HepG2 (cell line): ENCODE results near the gene TAGAP. TPM values are rescaled to one million over a fixed set of nuclear protein-coding genes. Genes with fewer than 3 reads are reported as not detected.

Source experiments
- ATAC-seq: fragments of 200-7000 bp; cut with Tn5 transposase; 3 replicates; pipeline ENCODE4 v1.9.1; 2020; ENCODE audit warnings: mild to moderate bottlenecking, moderate library complexity
- BruUV-seq: library from RNA; stranded (reverse); fragments of 400-500 nt; replicated peaks from 2 replicates; lab custom pipeline; 2021; lab: Mats Ljungman, UMichigan
- CTCF ChIA-PET: fragments of 300-600 bp; formaldehyde crosslinking; extraction: SDS; loops from one replicate; lab custom pipeline; 2021; ENCODE audit warnings: low total read pairs, inconsistent platforms, low intra/inter-chr PET ratio; lab: Yijun Ruan, JAX
- POLR2A ChIA-PET: fragments of 350-600 bp; sonication (Branson Sonifier 250); formaldehyde crosslinking; loops from one replicate; lab custom pipeline; 2020; ENCODE audit warnings: antibody characterized with exemption, inconsistent platforms; lab: Yijun Ruan, JAX
- DNase-seq: peaks from one replicate; pipeline ENCODE4 v3.0.0-alpha.2; 2015; ENCODE audit warnings: low spot score
- FAIRE-seq: peaks from 3 replicates; lab custom pipeline; 2011; peaks lifted over from hg19 to GRCh38; lab: Jason Lieb, UNC
- H2AFZ ChIP-seq: one replicate; pipeline ENCODE4 v1.6.1; 2011; ENCODE audit warnings: low read length, inconsistent platforms
- H3K27ac ChIP-seq: fragments of 300-600 bp; 3 replicates; pipeline ENCODE4 v1.8.0; 2011; ENCODE audit warnings: mixed run types, mild to moderate bottlenecking, mixed read lengths, low read length, inconsistent platforms; ENCODE audit not compliant: insufficient read depth; ENCODE audit errors: extremely low read length
- H3K27me3 ChIP-seq, 2 experiments: fragments of 200-600 bp in 1 of 2; 2 replicates in 1 of 2; 3 replicates in 1 of 2; pipeline versions ENCODE4 v1.6.0 to v1.8.0; 2011; ENCODE audit warnings: low read length in 2 of 2, mild to moderate bottlenecking in 2 of 2, moderate library complexity in 2 of 2, inconsistent platforms in 1 of 2; ENCODE audit not compliant: insufficient read depth in 2 of 2, control insufficient read depth in 1 of 2
- H3K36me3 ChIP-seq, 2 experiments: fragments of 200-600 bp in 1 of 2; replicated peaks in 1 of 2; 2 replicates in 1 of 2; 3 replicates in 1 of 2; pipeline versions ENCODE4 v1.5.1 to v1.8.0; 2011; ENCODE audit warnings: low read length in 2 of 2, inconsistent platforms in 1 of 2; ENCODE audit not compliant: insufficient read depth in 2 of 2, control insufficient read depth in 1 of 2
- H3K4me1 ChIP-seq: 2 replicates; pipeline ENCODE4 v1.5.1; 2012; ENCODE audit warnings: low read length, inconsistent platforms; ENCODE audit not compliant: insufficient read depth
- H3K4me2 ChIP-seq: 2 replicates; pipeline ENCODE4 v1.6.0; 2011; ENCODE audit warnings: low read depth, low read length, inconsistent platforms
- H3K4me3 ChIP-seq, 3 experiments: fragments of 200-600 bp in 1 of 3; sonication (generic), shearing (Covaris generic) in 1 of 3; replicated peaks in 1 of 3; 2 replicates each; pipeline ENCODE4 v1.5.1; 2011 to 2016; ENCODE audit warnings: low read length in 3 of 3, inconsistent platforms in 2 of 3, low read depth in 2 of 3, mild to moderate bottlenecking in 2 of 3, control low read depth in 1 of 3, mixed read lengths in 1 of 3; ENCODE audit not compliant: insufficient read depth in 1 of 3
- H3K79me2 ChIP-seq: one replicate; pipeline ENCODE4 v1.6.1; 2011; ENCODE audit warnings: low read length, inconsistent platforms; ENCODE audit not compliant: insufficient read depth
- H3K9ac ChIP-seq: 2 replicates; pipeline ENCODE4 v1.6.0; 2011; ENCODE audit warnings: mild to moderate bottlenecking, low read depth, low read length, inconsistent platforms; ENCODE audit not compliant: insufficient read depth
- H3K9me3 ChIP-seq: 2 replicates; pipeline ENCODE4 v1.5.1; 2012; ENCODE audit warnings: mild to moderate bottlenecking, low read length
- H4K20me1 ChIP-seq: 2 replicates; pipeline ENCODE4 v1.6.0; 2011; ENCODE audit warnings: inconsistent platforms, mild to moderate bottlenecking, low read length, moderate library complexity; ENCODE audit not compliant: insufficient read depth
- ARHGAP35 ChIP-seq: sonication (generic); formaldehyde crosslinking; IDR thresholded peaks from 2 replicates; pipeline ENCODE4 v1.9.0; 2022; ENCODE audit warnings: mild to moderate bottlenecking, inconsistent platforms, moderate library complexity, missing genetic modification reagents, borderline replicate concordance
- ATF7 ChIP-seq, 2 experiments: fragments of 450-650 bp in 1 of 2; sonication (generic) in 1 of 2; formaldehyde crosslinking in 1 of 2; IDR thresholded peaks; 2 replicates each; pipeline versions ENCODE4 v1.4.0 to v1.6.1; 2016 to 2020; ENCODE audit warnings: antibody characterized with exemption in 1 of 2, mild to moderate bottlenecking in 1 of 2, missing genetic modification reagents in 1 of 2
- KDM3A ChIP-seq: IDR thresholded peaks from 2 replicates; pipeline ENCODE4 v1.6.1; 2018; ENCODE audit warnings: low read depth, missing compliant biosample characterization
- MEF2D ChIP-seq: sonication (generic); formaldehyde crosslinking; IDR thresholded peaks from 2 replicates; pipeline ENCODE4 v1.5.1; 2020; ENCODE audit warnings: mild to moderate bottlenecking, missing genetic modification reagents
- ZFP82 ChIP-seq: sonication (generic); formaldehyde crosslinking; IDR thresholded peaks from 2 replicates; pipeline ENCODE4 v1.5.1; 2020; ENCODE audit warnings: mild to moderate bottlenecking, missing genetic modification reagents, borderline replicate concordance
- ZNF292 ChIP-seq: sonication (generic); formaldehyde crosslinking; IDR thresholded peaks from 2 replicates; pipeline ENCODE4 v1.8.1; 2022; ENCODE audit warnings: mild to moderate bottlenecking, low read depth, missing genetic modification reagents, borderline replicate concordance
- ZNF629 ChIP-seq: sonication (generic); formaldehyde crosslinking; conservative IDR thresholded peaks from 2 replicates; pipeline ENCODE4 v1.5.0; 2020; ENCODE audit warnings: missing genetic modification reagents
- WGBS: methylation state at CpG from one replicate; pipeline ENCODE4 v1.1.6; 2017; ENCODE audit warnings: low lambda C conversion rate; 5-methylcytosine and 5-hydroxymethylcytosine counted together
- in situ Hi-C: cut with HindIII; loops from 2 replicates; pipeline ENCODE4 v1.10.0; 2017; ENCODE audit warnings: low pct_unique_long_range_greater_than_20kb; ENCODE audit not compliant: extremely low pct_ligation_motif_present
- intact Hi-C: fragments of 100-400 bp; cut with micrococcal nuclease; formaldehyde crosslinking; loops from one replicate; pipeline ENCODE4 v1.10.0; 2022; ENCODE audit not compliant: unreplicated experiment
- polyA plus RNA-seq, 8 experiments: library from polyadenylated mRNA; depleted of rRNA in 3 of 8; stranded (reverse) in 7 of 8; unstranded in 1 of 8; fragments of >200 nt; fragmentation: Illumina TruSeq in 4 of 8; extraction: Trizol in 4 of 8; gene quantifications; 2 replicates each; pipeline versions ENCODE4 v1.2.1 to v1.2.3, GENCODE V29; 2011 to 2016; ENCODE audit warnings: low read depth in 4 of 8, missing spikeins in 1 of 8, mixed read lengths in 1 of 8; ENCODE audit not compliant: insufficient read depth in 1 of 8
- total RNA-seq, 5 experiments: library from RNA; depleted of rRNA; stranded (reverse); fragments of >200 nt; fragmentation: Illumina TruSeq; extraction: Trizol; gene quantifications; 2 replicates each; pipeline ENCODE4 v1.2.3, GENCODE V29; 2016; ENCODE audit warnings: low read depth in 1 of 5
- TF ChIP-seq, protein P1 (sequence below): IDR thresholded peaks from 2 replicates; pipeline ENCODE4 v1.6.1; 2016
- TF ChIP-seq, protein P2 (sequence below): fragments of 450-650 bp; IDR thresholded peaks from 2 replicates; pipeline ENCODE4 v1.6.1; 2017; ENCODE audit warnings: mild to moderate bottlenecking
- TF ChIP-seq, protein P3 (sequence below): sonication (generic); formaldehyde crosslinking; IDR thresholded peaks from 2 replicates; pipeline ENCODE4 v1.4.0; 2020; ENCODE audit warnings: missing genetic modification reagents
- TF ChIP-seq, protein P4 (sequence below): sonication (generic); formaldehyde crosslinking; conservative IDR thresholded peaks from 2 replicates; pipeline ENCODE4 v1.4.0; 2020; ENCODE audit warnings: missing genetic modification reagents

Gene TAGAP
- total and polyA plus RNA-seq, 2 of the 13 experiments (the other 11 are each of a cell fraction or from before 2014, with no cell fraction given) = not detected

DNA sequence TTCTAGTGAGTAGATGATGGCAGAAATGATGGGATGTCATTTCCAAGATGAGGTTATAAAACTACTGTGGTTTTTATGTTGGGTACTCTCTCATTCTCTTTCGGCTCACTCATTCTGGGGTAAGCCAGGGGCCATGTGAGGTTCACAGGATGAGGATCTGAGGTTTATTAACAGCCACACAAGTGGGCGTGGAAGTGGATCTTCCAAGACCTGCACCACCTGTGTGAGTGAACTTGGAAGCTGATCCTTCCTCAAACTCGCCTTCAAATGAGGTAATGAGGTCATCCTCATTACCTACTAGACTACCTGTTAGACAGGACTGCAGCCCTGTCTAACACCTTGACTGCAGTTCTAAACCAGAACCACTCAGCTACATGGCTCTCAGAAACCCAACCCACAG, 45.1 kb upstream of the TAGAP start:
- WGBS = 12% methylated on average over 3 of the region's 3 CpGs
- in situ Hi-C loops (no loop called here), intact Hi-C loops (no loop called here)
- CTCF ChIA-PET = no interaction called here
- no peak for DNase-seq
- H3K36me3 ChIP-seq = no peaks in the 10 kb centered on the region
- H2AFZ ChIP-seq = no peak overlapping the region
- no TSS peak for BruUV-seq
- FAIRE-seq = no peak
- no peak overlapping the region for H3K4me2 ChIP-seq
- H3K27me3 ChIP-seq = peaks cover 0 to 8% of the 10 kb centered on the region in 2 experiments; a peak in 3 of 5 replicates
- no peaks in the 10 kb centered on the region for H3K4me1 ChIP-seq
- ATAC-seq = no peak
- no peaks in the 10 kb centered on the region for H3K9me3 ChIP-seq
- H3K79me2 ChIP-seq = no peaks in the 10 kb centered on the region
- H3K9ac ChIP-seq = no peak overlapping the region
- H3K4me3 ChIP-seq = no peak overlapping the region
- TF ChIP-seq ATF7 (IDR thresholded peaks at IDR 0.05) (peak; percentile 59), ATF7 (CRISPR knock-in tag; IDR thresholded peaks at IDR 0.05) (no peak), ZNF629 (CRISPR knock-in tag) (no peak)
- TF ChIP-seq, all 625 proteins: peak for 1
- Histone ChIP-seq H4K20me1 (no peaks in the 10 kb centered on the region), H3K27ac (no peak overlapping the region)
- POLR2A ChIA-PET = no interaction called here

DNA sequence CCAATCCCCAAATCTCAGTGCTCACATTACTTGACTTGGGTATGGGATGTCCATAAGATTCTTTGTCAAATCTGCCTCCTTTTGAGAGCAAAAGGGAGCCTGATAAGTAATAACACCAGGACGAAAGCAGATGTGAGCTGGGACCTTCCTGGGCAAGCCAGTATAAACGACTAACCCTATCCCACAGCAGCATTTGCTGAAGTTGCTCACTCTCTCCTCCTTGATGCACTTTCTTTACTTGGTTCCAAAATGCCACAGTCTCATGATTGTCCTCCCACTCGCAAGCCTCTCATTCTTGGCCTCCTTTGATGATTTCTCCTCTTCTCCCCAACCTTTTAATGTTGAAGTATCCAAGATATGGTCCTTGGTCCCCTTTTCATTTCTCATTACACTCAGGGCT, 44.7 kb upstream of the TAGAP start:
- Histone ChIP-seq H2AFZ (no peak overlapping the region), H3K27me3 (peaks cover 0 to 8% of the 10 kb centered on the region in 2 experiments; a peak in 2 of 5 replicates), H3K27ac (no peak overlapping the region), H3K9ac (no peak overlapping the region), H3K79me2 (no peaks in the 10 kb centered on the region), H3K4me1 (no peaks in the 10 kb centered on the region), H3K36me3 (no peaks in the 10 kb centered on the region), H3K4me2 (no peak overlapping the region), H4K20me1 (no peaks in the 10 kb centered on the region), H3K4me3 (no peak overlapping the region), H3K9me3 (no peaks in the 10 kb centered on the region)
- BruUV-seq = no TSS peak
- ChIA-PET POLR2A (no interaction called here), CTCF (no interaction called here)
- FAIRE-seq = no peak
- WGBS = 2% methylated on average over 3 of the region's 3 CpGs
- intact Hi-C loops (no loop called here), in situ Hi-C loops (no loop called here)
- ATAC-seq = no peak
- DNase-seq = no peak
- TF ChIP-seq ZFP82 (CRISPR knock-in tag) (no peak), ARHGAP35 (CRISPR knock-in tag) (no peak), ZNF292 (CRISPR knock-in tag) (no peak), KDM3A (CRISPR knock-in tag) (no peak), MEF2D (CRISPR knock-in tag) (no peak)
- TF ChIP-seq, protein P1, sequence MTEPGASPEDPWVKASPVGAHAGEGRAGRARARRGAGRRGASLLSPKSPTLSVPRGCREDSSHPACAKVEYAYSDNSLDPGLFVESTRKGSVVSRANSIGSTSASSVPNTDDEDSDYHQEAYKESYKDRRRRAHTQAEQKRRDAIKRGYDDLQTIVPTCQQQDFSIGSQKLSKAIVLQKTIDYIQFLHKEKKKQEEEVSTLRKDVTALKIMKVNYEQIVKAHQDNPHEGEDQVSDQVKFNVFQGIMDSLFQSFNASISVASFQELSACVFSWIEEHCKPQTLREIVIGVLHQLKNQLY (CRISPR knock-in tag) = no peak
- TF ChIP-seq, protein P2, sequence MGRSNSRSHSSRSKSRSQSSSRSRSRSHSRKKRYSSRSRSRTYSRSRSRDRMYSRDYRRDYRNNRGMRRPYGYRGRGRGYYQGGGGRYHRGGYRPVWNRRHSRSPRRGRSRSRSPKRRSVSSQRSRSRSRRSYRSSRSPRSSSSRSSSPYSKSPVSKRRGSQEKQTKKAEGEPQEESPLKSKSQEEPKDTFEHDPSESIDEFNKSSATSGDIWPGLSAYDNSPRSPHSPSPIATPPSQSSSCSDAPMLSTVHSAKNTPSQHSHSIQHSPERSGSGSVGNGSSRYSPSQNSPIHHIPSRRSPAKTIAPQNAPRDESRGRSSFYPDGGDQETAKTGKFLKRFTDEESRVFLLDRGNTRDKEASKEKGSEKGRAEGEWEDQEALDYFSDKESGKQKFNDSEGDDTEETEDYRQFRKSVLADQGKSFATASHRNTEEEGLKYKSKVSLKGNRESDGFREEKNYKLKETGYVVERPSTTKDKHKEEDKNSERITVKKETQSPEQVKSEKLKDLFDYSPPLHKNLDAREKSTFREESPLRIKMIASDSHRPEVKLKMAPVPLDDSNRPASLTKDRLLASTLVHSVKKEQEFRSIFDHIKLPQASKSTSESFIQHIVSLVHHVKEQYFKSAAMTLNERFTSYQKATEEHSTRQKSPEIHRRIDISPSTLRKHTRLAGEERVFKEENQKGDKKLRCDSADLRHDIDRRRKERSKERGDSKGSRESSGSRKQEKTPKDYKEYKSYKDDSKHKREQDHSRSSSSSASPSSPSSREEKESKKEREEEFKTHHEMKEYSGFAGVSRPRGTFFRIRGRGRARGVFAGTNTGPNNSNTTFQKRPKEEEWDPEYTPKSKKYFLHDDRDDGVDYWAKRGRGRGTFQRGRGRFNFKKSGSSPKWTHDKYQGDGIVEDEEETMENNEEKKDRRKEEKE = no peak
- TF ChIP-seq, protein P3, sequence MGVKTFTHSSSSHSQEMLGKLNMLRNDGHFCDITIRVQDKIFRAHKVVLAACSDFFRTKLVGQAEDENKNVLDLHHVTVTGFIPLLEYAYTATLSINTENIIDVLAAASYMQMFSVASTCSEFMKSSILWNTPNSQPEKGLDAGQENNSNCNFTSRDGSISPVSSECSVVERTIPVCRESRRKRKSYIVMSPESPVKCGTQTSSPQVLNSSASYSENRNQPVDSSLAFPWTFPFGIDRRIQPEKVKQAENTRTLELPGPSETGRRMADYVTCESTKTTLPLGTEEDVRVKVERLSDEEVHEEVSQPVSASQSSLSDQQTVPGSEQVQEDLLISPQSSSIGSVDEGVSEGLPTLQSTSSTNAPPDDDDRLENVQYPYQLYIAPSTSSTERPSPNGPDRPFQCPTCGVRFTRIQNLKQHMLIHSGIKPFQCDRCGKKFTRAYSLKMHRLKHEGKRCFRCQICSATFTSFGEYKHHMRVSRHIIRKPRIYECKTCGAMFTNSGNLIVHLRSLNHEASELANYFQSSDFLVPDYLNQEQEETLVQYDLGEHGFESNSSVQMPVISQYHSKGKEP (CRISPR knock-in tag) = no peak
- TF ChIP-seq, protein P4, sequence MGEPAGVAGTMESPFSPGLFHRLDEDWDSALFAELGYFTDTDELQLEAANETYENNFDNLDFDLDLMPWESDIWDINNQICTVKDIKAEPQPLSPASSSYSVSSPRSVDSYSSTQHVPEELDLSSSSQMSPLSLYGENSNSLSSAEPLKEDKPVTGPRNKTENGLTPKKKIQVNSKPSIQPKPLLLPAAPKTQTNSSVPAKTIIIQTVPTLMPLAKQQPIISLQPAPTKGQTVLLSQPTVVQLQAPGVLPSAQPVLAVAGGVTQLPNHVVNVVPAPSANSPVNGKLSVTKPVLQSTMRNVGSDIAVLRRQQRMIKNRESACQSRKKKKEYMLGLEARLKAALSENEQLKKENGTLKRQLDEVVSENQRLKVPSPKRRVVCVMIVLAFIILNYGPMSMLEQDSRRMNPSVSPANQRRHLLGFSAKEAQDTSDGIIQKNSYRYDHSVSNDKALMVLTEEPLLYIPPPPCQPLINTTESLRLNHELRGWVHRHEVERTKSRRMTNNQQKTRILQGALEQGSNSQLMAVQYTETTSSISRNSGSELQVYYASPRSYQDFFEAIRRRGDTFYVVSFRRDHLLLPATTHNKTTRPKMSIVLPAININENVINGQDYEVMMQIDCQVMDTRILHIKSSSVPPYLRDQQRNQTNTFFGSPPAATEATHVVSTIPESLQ (CRISPR knock-in tag) = no peak
